HG02678 (cell line): ENCODE results near the gene CYSLTR1.
"Not testable (repeated sequence)": the region's sequence is repeated elsewhere in the genome, so short reads cannot be mapped to it uniquely, and the experiment has no call there.

ENCODE experiments used
- ATAC-seq: cut with Tn5 transposase; IDR thresholded peaks from one replicate; pipeline ENCODE4 v1.9.1; 2021; ENCODE audit warnings: mild to moderate bottlenecking, moderate library complexity; ENCODE audit not compliant: unreplicated experiment

Gene CYSLTR1

DNA sequence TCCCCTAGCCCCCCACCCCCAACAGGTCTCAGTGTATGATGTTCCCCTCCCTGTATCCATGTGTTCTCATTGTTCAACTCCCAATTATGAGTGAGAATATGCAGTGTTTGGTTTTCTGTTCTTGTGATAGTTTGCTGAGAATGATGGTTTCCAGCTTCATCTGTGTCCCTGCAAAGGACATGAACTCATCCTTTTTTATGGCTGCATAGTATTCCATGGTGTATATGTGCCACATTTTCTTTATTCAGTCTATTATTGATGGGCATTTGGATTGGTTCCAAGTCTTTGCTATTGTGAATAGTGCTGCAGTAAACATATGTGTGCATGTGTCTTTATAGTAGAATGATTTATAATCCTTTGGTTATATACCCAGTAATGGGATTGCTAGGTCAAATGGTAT, 101.4 kb downstream of the CYSLTR1 start:
- ATAC-seq, result not testable (repeated sequence)
